WERI-Rb-1 (cell line): ENCODE measurements around the gene PLXDC2.

Source experiments
- DNase-seq: peaks from one replicate; pipeline ENCODE4 v3.0.0-alpha.2; 2020
- H3K27ac ChIP-seq: fragments of 250-450 bp; sonication (Bioruptor Pico); 2 replicates; pipeline ENCODE4 v1.5.1; 2020; ENCODE audit warnings: mild to moderate bottlenecking, moderate library complexity
- H3K27me3 ChIP-seq: fragments of 250-450 bp; sonication (Bioruptor Pico); 2 replicates; pipeline ENCODE4 v1.5.1; 2021; ENCODE audit warnings: mild to moderate bottlenecking, low read depth, moderate library complexity; ENCODE audit not compliant: insufficient read depth, severe bottlenecking
- H3K36me3 ChIP-seq: fragments of 250-450 bp; sonication (Bioruptor Pico); 2 replicates; pipeline ENCODE4 v1.5.1; 2020; ENCODE audit warnings: mild to moderate bottlenecking, moderate library complexity
- H3K4me3 ChIP-seq: 2 replicates; pipeline ENCODE4 v1.5.1; 2011; ENCODE audit warnings: low read depth, mild to moderate bottlenecking, control low read depth, low read length
- H3K9me3 ChIP-seq: fragments of 250-450 bp; sonication (Bioruptor Pico); 2 replicates; pipeline ENCODE4 v1.5.1; 2021; ENCODE audit warnings: mild to moderate bottlenecking, moderate library complexity; ENCODE audit not compliant: severe bottlenecking
- TF ChIP-seq, protein P1 (sequence below): IDR thresholded peaks from 2 replicates; pipeline ENCODE4 v1.5.1; 2011; ENCODE audit warnings: low read depth, mild to moderate bottlenecking, control low read depth, inconsistent platforms, low read length

PLXDC2 gene

DNA sequence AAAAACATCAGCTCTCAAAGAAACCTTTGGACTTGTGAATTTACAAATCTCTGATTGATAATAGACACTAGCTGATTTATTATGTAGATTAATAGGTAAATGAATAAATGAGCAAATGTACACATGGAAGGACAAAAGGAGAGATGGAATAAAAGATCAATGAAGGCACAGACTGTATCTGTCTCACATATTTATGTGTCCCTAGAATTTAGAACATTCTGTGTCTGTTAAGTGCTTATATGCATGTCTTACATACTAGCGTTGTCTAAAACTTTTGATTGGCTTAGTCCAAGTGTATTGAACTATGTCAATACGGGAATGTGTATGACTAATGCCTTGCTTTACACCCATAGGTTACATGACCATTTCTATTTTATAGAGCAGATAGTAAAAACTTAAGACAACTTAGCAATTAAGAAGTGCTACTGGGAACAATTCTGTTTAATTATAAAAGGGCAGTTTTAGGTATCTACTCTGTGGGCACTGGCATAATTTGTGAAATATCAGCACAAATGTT is 140.3 kb downstream of the PLXDC2 start:
- no peak overlapping the region for H3K27ac ChIP-seq
- TF ChIP-seq, protein P1, sequence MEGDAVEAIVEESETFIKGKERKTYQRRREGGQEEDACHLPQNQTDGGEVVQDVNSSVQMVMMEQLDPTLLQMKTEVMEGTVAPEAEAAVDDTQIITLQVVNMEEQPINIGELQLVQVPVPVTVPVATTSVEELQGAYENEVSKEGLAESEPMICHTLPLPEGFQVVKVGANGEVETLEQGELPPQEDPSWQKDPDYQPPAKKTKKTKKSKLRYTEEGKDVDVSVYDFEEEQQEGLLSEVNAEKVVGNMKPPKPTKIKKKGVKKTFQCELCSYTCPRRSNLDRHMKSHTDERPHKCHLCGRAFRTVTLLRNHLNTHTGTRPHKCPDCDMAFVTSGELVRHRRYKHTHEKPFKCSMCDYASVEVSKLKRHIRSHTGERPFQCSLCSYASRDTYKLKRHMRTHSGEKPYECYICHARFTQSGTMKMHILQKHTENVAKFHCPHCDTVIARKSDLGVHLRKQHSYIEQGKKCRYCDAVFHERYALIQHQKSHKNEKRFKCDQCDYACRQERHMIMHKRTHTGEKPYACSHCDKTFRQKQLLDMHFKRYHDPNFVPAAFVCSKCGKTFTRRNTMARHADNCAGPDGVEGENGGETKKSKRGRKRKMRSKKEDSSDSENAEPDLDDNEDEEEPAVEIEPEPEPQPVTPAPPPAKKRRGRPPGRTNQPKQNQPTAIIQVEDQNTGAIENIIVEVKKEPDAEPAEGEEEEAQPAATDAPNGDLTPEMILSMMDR = no peak
- no peaks in the 10 kb centered on the region for H3K9me3 ChIP-seq
- DNase-seq = no peak
- H3K36me3 ChIP-seq = no peaks in the 10 kb centered on the region
- H3K4me3 ChIP-seq = no peak overlapping the region
- no peaks in the 10 kb centered on the region for H3K27me3 ChIP-seq

DNA sequence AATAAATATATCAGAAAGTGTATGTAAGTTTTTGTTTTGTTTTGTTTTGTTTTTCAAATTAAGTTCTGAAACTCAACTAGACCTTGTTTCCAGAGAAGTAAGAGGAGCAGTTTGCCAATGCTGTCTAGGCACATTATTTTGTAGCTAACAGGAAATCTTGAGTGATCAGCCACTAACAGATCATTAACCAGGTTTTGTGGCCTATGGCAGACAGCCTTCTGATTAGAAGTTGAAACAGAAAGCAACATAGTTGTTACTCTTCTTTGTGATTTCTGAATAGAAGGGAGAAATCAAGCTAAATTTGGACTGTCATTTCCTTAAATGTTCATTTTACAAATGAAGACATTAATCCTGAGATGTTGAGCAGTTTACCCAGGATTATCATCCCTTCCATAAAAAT is 142.6 kb downstream of the PLXDC2 start:
- Histone ChIP-seq H3K9me3 (no peaks in the 10 kb centered on the region), H3K4me3 (no peak overlapping the region), H3K36me3 (no peaks in the 10 kb centered on the region), H3K27ac (no peak overlapping the region), H3K27me3 (no peaks in the 10 kb centered on the region)
- TF ChIP-seq, protein P1 = no peak
- no peak for DNase-seq

DNA sequence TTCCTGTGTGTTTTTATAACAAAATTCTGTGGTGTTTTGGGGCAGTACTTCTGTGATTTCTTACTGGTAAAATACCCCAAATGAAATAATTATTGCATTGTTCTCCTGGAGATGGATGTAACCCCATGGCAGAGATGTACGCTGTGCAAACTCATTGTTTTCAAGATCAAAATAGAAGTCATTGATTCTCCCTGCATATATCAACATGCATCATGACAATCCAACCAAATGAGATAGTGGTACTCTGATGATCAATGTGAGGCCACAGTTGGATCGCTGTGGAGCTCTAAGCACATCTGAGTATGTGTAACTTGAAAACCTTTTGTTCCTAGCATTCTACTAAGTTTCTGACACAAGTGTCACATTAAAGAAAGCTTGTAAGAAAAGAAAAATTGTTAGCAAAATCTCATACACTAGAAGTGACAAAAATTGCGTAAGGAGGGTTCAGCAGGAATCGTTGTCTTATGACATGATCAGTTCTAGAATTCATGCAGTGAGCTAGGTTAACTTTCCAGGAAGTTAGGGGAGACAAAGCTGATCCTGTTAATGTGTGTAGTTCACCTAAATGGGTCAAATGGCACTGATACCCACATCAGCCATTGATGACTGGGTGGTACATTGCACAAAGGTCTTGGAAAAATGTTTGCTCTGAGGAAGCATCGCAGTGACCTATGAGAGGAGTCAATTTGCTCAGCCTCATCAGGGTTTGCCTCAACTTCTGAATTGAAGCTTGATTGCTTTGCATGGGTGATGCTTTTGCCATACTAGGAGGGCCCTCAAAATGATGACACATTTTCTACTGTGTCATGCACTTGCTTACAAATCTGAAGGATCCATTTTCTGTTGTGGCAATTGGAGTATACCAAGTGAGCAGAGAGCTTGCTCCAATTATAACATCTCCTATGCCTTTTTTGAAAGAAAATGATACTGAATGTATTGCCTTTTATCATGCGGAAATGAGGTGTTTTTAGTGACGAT is 145.1 kb downstream of the PLXDC2 start:
- Histone ChIP-seq H3K9me3 (no peaks in the 10 kb centered on the region), H3K27me3 (no peaks in the 10 kb centered on the region), H3K4me3 (no peak overlapping the region), H3K27ac (no peak overlapping the region), H3K36me3 (no peaks in the 10 kb centered on the region)
- TF ChIP-seq, protein P1 = no peak
- no peak for DNase-seq

DNA sequence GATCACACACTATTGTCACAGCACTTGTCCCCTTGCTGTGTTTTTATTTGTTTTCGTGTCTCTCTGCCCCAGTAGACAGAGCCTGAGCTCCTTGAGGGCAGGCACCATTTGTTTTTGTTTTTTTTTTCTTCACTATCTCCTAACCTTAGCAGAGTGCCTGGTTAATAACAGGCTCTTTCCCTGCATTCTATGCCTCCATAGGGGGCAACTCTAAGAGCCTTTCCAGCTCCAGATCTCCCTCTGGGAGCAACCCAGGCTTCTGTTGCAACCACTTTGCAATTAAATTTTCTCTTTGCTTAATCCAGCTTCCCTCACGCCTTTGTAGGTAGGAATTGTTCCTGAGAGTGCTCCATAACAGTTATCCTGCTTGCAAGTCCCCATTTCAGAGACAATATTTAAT is 148.4 kb downstream of the PLXDC2 start:
- H3K4me3 ChIP-seq = no peak overlapping the region
- H3K9me3 ChIP-seq = no peaks in the 10 kb centered on the region
- no peak for DNase-seq
- H3K36me3 ChIP-seq = no peaks in the 10 kb centered on the region
- no peaks in the 10 kb centered on the region for H3K27me3 ChIP-seq
- TF ChIP-seq, protein P1 = no peak
- H3K27ac ChIP-seq = no peak overlapping the region

DNA sequence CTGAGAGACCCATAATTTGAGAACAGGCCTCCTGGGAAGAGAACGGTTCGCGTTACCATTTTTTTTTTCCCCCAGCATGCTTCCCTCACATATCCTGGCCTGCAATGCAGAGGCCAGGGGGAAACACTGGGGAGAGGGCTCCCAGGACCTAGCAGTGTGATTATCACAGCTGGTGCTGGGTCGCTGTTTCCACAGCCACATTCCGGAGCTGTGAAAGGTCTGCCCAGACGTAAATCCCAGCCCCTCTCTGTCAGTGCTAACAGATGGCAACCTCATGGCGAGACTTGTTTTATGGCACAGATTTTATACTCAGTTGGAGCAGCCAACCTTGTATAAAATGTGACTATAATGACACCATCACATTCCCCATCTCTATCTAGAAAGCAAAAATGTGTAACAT is 150.5 kb downstream of the PLXDC2 start:
- peak; percentile 29 for DNase-seq

More for the DNA sequence above, 150.5 kb downstream of the PLXDC2 start:
- no peaks in the 10 kb centered on the region for H3K9me3 ChIP-seq
- H3K27me3 ChIP-seq = no peaks in the 10 kb centered on the region
- no peaks in the 10 kb centered on the region for H3K36me3 ChIP-seq
- H3K4me3 ChIP-seq = no peak overlapping the region
- H3K27ac ChIP-seq = no peak overlapping the region
- TF ChIP-seq, protein P1 = no peak
